Measurements from ENCODE around the gene IL17RC. TPM values are rescaled to one million over a fixed set of nuclear protein-coding genes. Genes with fewer than 3 reads are reported as not detected.

The IL17RC gene
- total RNA-seq, 4 donors from 2014 or later, result 22.3 to 125 (median 123) TPM

- H3K4me3 ChIP-seq, result no peak overlapping the region
- no peak for DNase-seq
- H3K27ac ChIP-seq, result no peak overlapping the region
- H3K36me3 ChIP-seq, result peaks cover 0 to 29% (median 0%) of the 10 kb centered on the region in 3 donors
- H3K9me3 ChIP-seq, result no peaks in the 10 kb centered on the region
- H3K27me3 ChIP-seq, result no peaks in the 10 kb centered on the region
- H3K4me1 ChIP-seq, result peaks cover 0 to 1% (median 0%) of the 10 kb centered on the region in 4 donors
- no peak for TF ChIP-seq CTCF (IDR thresholded peaks at IDR 0.05)
Observed at GRCh38 chr3:9980251-9980650, 63.4 kb downstream of the IL17RC start.

Small RNA genes within 50 kb of the gene (small RNA-seq; reads per million reads assigned to genes)
- 0 reads per million in 2 donors for gene RNU6-882P

Other genes starting within 250 kb of the IL17RC start
- gene CPNE9, start 213.3 kb upstream of the IL17RC start, total RNA-seq, result not detected
- 10 to 100 TPM; 16.8 to 43.7 (median 25.6) TPM for gene BRPF1, start 185.4 kb upstream of the IL17RC start, total RNA-seq
- gene OGG1, start 167.1 kb upstream of the IL17RC start, total RNA-seq, result 100 to 1,000 TPM in 1 of 4 donors, 10 to 100 TPM in 3; 51.2 to 163 (median 74.1) TPM
- gene CAMK1, start 147.2 kb upstream of the IL17RC start, total RNA-seq, result 10 to 100 TPM in 2 of 4 donors, 1 to 10 TPM in 2; 5.6 to 51.2 (median 10.4) TPM
- 10 to 100 TPM; 38.0 to 63.6 (median 55.7) TPM for gene TADA3, start 124.6 kb upstream of the IL17RC start, total RNA-seq
- gene ARPC4, start 124.0 kb upstream of the IL17RC start, total RNA-seq, result 100 to 1,000 TPM; 111 to 165 (median 135) TPM
- gene TTLL3, start 106.8 kb upstream of the IL17RC start, total RNA-seq, result 100 to 1,000 TPM in 3 of 4 donors, 10 to 100 TPM in 1; 42.4 to 594 (median 143) TPM
- 10 to 100 TPM; 29.7 to 43.1 (median 38.5) TPM for gene RPUSD3, start 73.1 kb upstream of the IL17RC start, total RNA-seq
- 100 to 1,000 TPM in 3 of 4 donors, 10 to 100 TPM in 1; 27.2 to 510 (median 253) TPM for gene CIDEC, start 36.8 kb upstream of the IL17RC start, total RNA-seq
- gene JAGN1, start 26.5 kb upstream of the IL17RC start, total RNA-seq, result 10 to 100 TPM; 23.9 to 46.5 (median 41.9) TPM
- 100 to 1,000 TPM in 2 of 4 donors, 10 to 100 TPM in 2; 11.6 to 160 (median 109) TPM for gene IL17RE, start 14.2 kb upstream of the IL17RC start, total RNA-seq
- 10 to 100 TPM; 21.9 to 45.6 (median 34.4) TPM for gene CRELD1, start 16.7 kb downstream of the IL17RC start, total RNA-seq
- 10 to 100 TPM in 1 of 4 donors, 1 to 10 TPM in 3; 1.9 to 13.2 (median 3.6) TPM for gene PRRT3, start 35.3 kb downstream of the IL17RC start, total RNA-seq
- gene EMC3, start 69.7 kb downstream of the IL17RC start, total RNA-seq, result 10 to 100 TPM; 23.9 to 42.2 (median 32.8) TPM
- gene FANCD2, start 109.3 kb downstream of the IL17RC start, total RNA-seq, result 10 to 100 TPM in 1 of 4 donors, 1 to 10 TPM in 3; 4.6 to 38.0 (median 7.7) TPM
- gene FANCD2OS, start 191.2 kb downstream of the IL17RC start, total RNA-seq, result not detected
- gene BRK1, start 198.6 kb downstream of the IL17RC start, total RNA-seq, result 100 to 1,000 TPM in 1 of 4 donors, 10 to 100 TPM in 3; 43.7 to 104 (median 60.4) TPM
- 10 to 100 TPM; 44.0 to 62.7 (median 52.6) TPM for gene VHL, start 224.7 kb downstream of the IL17RC start, total RNA-seq
- 10 to 100 TPM in 3 of 4 donors, 1 to 10 TPM in 1; 9.1 to 17.3 (median 11.0) TPM for gene IRAK2, start 247.8 kb downstream of the IL17RC start, total RNA-seq

Data from Peyer's patch (tissue), 4 donors.